NT2/D1 (cell line): ENCODE measurements around the gene ABCD1.

Experiments used
- SUZ12 ChIP-seq: IDR thresholded peaks from 2 replicates; pipeline ENCODE4 v1.6.1; 2011; ENCODE audit not compliant: insufficient read length, insufficient read depth; ENCODE audit errors: extremely low read depth
- YY1 ChIP-seq: IDR thresholded peaks from 2 replicates; pipeline ENCODE4 v1.6.1; 2011; ENCODE audit not compliant: insufficient read length, insufficient read depth
- ZNF274 ChIP-seq: IDR thresholded peaks from 2 replicates; pipeline ENCODE4 v1.6.1; 2011; ENCODE audit warnings: mild to moderate bottlenecking, low read depth, low read length

- no peak for TF ChIP-seq YY1
- TF ChIP-seq ZNF274: no peak
- no peak for TF ChIP-seq SUZ12
Measured at GRCh38 chrX:153735274-153735673, 10.6 kb downstream of the ABCD1 start.
